UCSD-AML1 (cell line): ENCODE results near the gene KCNV2.

ENCODE experiments used
- DNase-seq: peaks from one replicate; lab custom pipeline; 2025; ENCODE audit not compliant: unreplicated experiment; lab: John Stamatoyannopoulos, UW

Gene KCNV2

GRCh38 chr9:2718698-2719033 lies 1.4 kb downstream of the KCNV2 start:
- DNase-seq: no peak

GRCh38 chr9:2720179-2720654 lies 2.9 kb downstream of the KCNV2 start:
- no peak for DNase-seq

GRCh38 chr9:2722715-2723114 lies 5.4 kb downstream of the KCNV2 start:
- no peak for DNase-seq

- DNase-seq: no peak
Observed at GRCh38 chr9:2723376-2724065, 6.2 kb downstream of the KCNV2 start.

GRCh38 chr9:2725126-2725525 lies 7.8 kb downstream of the KCNV2 start:
- DNase-seq: no peak

- DNase-seq: no peak
Observed at GRCh38 chr9:2725898-2726649, 8.8 kb downstream of the KCNV2 start.

GRCh38 chr9:2726650-2727340 lies 9.5 kb downstream of the KCNV2 start:
- no peak for DNase-seq

- no peak for DNase-seq
Observed at GRCh38 chr9:2727374-2727773, 10.1 kb downstream of the KCNV2 start.

- no peak for DNase-seq
Observed at GRCh38 chr9:2727966-2728613, 10.8 kb downstream of the KCNV2 start.

GRCh38 chr9:2729003-2729402 lies 11.7 kb downstream of the KCNV2 start:
- no peak for DNase-seq

GRCh38 chr9:2729721-2730120 lies 12.4 kb downstream of the KCNV2 start:
- no peak for DNase-seq

GRCh38 chr9:2730971-2731370 lies 13.7 kb downstream of the KCNV2 start:
- DNase-seq: no peak

- DNase-seq: no peak
Observed at GRCh38 chr9:2732492-2732891, 15.2 kb downstream of the KCNV2 start.

GRCh38 chr9:2740616-2741015 lies 23.3 kb downstream of the KCNV2 start:
- DNase-seq: no peak

- DNase-seq: no peak
Observed at GRCh38 chr9:2741441-2742158, 24.3 kb downstream of the KCNV2 start.

GRCh38 chr9:2742214-2742613 lies 24.9 kb downstream of the KCNV2 start:
- no peak for DNase-seq

- DNase-seq: peak; percentile 26
Observed at GRCh38 chr9:2743937-2744529, 26.7 kb downstream of the KCNV2 start.

GRCh38 chr9:2745560-2746380 lies 28.5 kb downstream of the KCNV2 start:
- DNase-seq: peak; percentile 16

- DNase-seq: no peak
Observed at GRCh38 chr9:2749485-2749884, 32.2 kb downstream of the KCNV2 start.

GRCh38 chr9:2755285-2755684 lies 38.0 kb downstream of the KCNV2 start:
- DNase-seq: no peak
